Gastroesophageal sphincter (tissue), 4 donors: ENCODE measurements around the gene STUB1. TPM values are rescaled to one million over a fixed set of nuclear protein-coding genes. Genes with fewer than 3 reads are reported as not detected.
A peak's percentile ranks its signal among the peaks of the same experiment; 100 is the strongest.

Source experiments
- ATAC-seq: fragments of 150-250 bp; one replicate; pipeline ENCODE4 v1.9.1; 2016; ENCODE audit warnings: mild to moderate bottlenecking, moderate library complexity
- H3K27ac ChIP-seq, 4 donors: fragments of 200-600 bp; sonication (generic) in 3 of 4; 1 replicate in 3 of 4; 2 replicates in 1 of 4; pipeline ENCODE4 v1.5.1; 2016 to 2019
- H3K27me3 ChIP-seq: fragments of 200-600 bp; sonication (generic); one replicate; pipeline ENCODE4 v1.5.1; 2019
- H3K36me3 ChIP-seq, 2 donors: fragments of 200-600 bp; sonication (generic); one replicate each; pipeline ENCODE4 v1.5.1; 2019; ENCODE audit warnings: control low read depth in 1 of 2
- H3K4me1 ChIP-seq, 3 donors: fragments of 200-600 bp; sonication (generic); 1 replicate in 2 of 3; 2 replicates in 1 of 3; pipeline ENCODE4 v1.5.1; 2016 to 2019; ENCODE audit warnings: control low read depth in 2 of 3
- H3K4me3 ChIP-seq, 2 donors: fragments of 200-600 bp; sonication (generic); one replicate each; pipeline ENCODE4 v1.5.1; 2019; ENCODE audit warnings: mild to moderate bottlenecking in 1 of 2, moderate library complexity in 1 of 2
- H3K9me3 ChIP-seq, 3 donors: fragments of 200-600 bp; sonication (generic); one replicate each; pipeline ENCODE4 v1.5.1; 2017 to 2019; ENCODE audit warnings: control low read depth in 2 of 3
- CTCF ChIP-seq, 4 experiments: fragments of 200-600 bp in 2 of 4; fragments of 450-650 bp in 2 of 4; sonication (generic) in 1 of 4; IDR thresholded peaks; one replicate each; pipeline ENCODE4 v1.5.1; 2017 to 2019; ENCODE audit warnings: antibody characterized with exemption in 4 of 4, mild to moderate bottlenecking in 2 of 4, moderate library complexity in 2 of 4
- EP300 ChIP-seq: sonication (generic); formaldehyde crosslinking; IDR thresholded peaks from one replicate; pipeline ENCODE4 v1.6.1; 2017; ENCODE audit warnings: antibody characterized with exemption, mild to moderate bottlenecking
- POLR2A ChIP-seq, 2 donors: fragments of 450-650 bp; IDR thresholded peaks; one replicate each; pipeline ENCODE4 v1.6.1; 2017; ENCODE audit warnings: antibody characterized with exemption in 2 of 2, mild to moderate bottlenecking in 2 of 2, moderate library complexity in 1 of 2
- POLR2AphosphoS5 ChIP-seq: sonication (generic); formaldehyde crosslinking; IDR thresholded peaks from one replicate; pipeline ENCODE4 v1.6.1; 2017; ENCODE audit warnings: antibody characterized with exemption
- WGBS, 2 donors: methylation state at CpG; one replicate each; pipeline ENCODE4 v1.1.5; 2018; ENCODE audit warnings: low coverage in 1 of 2; 5-methylcytosine and 5-hydroxymethylcytosine counted together
- total RNA-seq, 4 donors: library from RNA; depleted of rRNA; stranded (reverse); fragments of >200 nt; gene quantifications; one replicate each; pipeline ENCODE4 v1.1.0, GENCODE V29; 2016

STUB1 gene
- total RNA-seq, 4 donors from 2014 or later: 161 to 212 (median 179) TPM

- Histone ChIP-seq H3K36me3 (no peaks in the 10 kb centered on the region), H3K27me3 (peaks cover 76% of the 10 kb centered on the region), H3K9me3 (no peaks in the 10 kb centered on the region), H3K4me3 (no peak overlapping the region), H3K27ac (no peak overlapping the region), H3K4me1 (peaks cover 0 to 51% (median 12%) of the 10 kb centered on the region in 3 donors)
- 6% methylated on average over 6 of the region's 30 CpGs; no CpG with 5 or more reads in 1 of the 2 donors for WGBS, 2 donors
- TF ChIP-seq EP300 (no peak), POLR2AphosphoS5 (no peak), POLR2A (IDR thresholded peaks at IDR 0.05) (no peak), CTCF (IDR thresholded peaks at IDR 0.05) (no peak)
- ATAC-seq: no peak
These were observed 29.6 kb downstream of the STUB1 start for GRCh38 chr16:709566-710499.

- ATAC-seq: no peak
- Histone ChIP-seq H3K27ac (no peak overlapping the region), H3K4me3 (no peak overlapping the region), H3K27me3 (peaks cover 69% of the 10 kb centered on the region), H3K9me3 (no peaks in the 10 kb centered on the region), H3K36me3 (no peaks in the 10 kb centered on the region), H3K4me1 (peaks cover 0 to 48% (median 12%) of the 10 kb centered on the region in 3 donors)
- 29% methylated on average over 3 of the region's 21 CpGs; no CpG with 5 or more reads in 1 of the 2 donors for WGBS, 2 donors
- TF ChIP-seq CTCF (IDR thresholded peaks at IDR 0.05) (no peak), POLR2AphosphoS5 (no peak), POLR2A (IDR thresholded peaks at IDR 0.05) (no peak), EP300 (no peak)
These were observed 30.4 kb downstream of the STUB1 start for GRCh38 chr16:710500-711075.

- Histone ChIP-seq H3K27me3 (peaks cover 64% of the 10 kb centered on the region), H3K36me3 (no peaks in the 10 kb centered on the region), H3K27ac (no peak overlapping the region), H3K9me3 (no peaks in the 10 kb centered on the region), H3K4me3 (no peak overlapping the region), H3K4me1 (peaks cover 0 to 49% (median 14%) of the 10 kb centered on the region in 3 donors)
- TF ChIP-seq POLR2A (IDR thresholded peaks at IDR 0.05) (no peak), EP300 (no peak), CTCF (IDR thresholded peaks at IDR 0.05) (no peak), POLR2AphosphoS5 (no peak)
- no peak for ATAC-seq
- 40% methylated on average over 1 of the region's 12 CpGs; no CpG with 5 or more reads in 1 of the 2 donors for WGBS, 2 donors
These were observed 30.9 kb downstream of the STUB1 start for GRCh38 chr16:711084-711483.

GRCh38 chr16:711548-712320 lies 31.5 kb downstream of the STUB1 start:
- no peaks in the 10 kb centered on the region for H3K9me3 ChIP-seq
- peaks cover 57% of the 10 kb centered on the region for H3K27me3 ChIP-seq
- no peak overlapping the region for H3K4me3 ChIP-seq
- H3K27ac ChIP-seq: no peak overlapping the region
- 2 to 15% methylated on average over 8 to 15 of the region's 25 CpGs for WGBS, 2 donors
- H3K4me1 ChIP-seq: peaks cover 0 to 49% (median 18%) of the 10 kb centered on the region in 3 donors
- H3K36me3 ChIP-seq: peaks cover 0 to under 1% of the 10 kb centered on the region in 2 donors
- TF ChIP-seq POLR2A (IDR thresholded peaks at IDR 0.05) (no peak), POLR2AphosphoS5 (no peak), CTCF (IDR thresholded peaks at IDR 0.05) (peak in 3 of 4 experiments; percentile 90 to 98 (median 93)), EP300 (no peak)
- ATAC-seq: peak; percentile 58
